NCI-H146 treated with DMSO at 0.1 percent for 48 hours (cell line): ENCODE data around the gene SRGN.
"Not testable (repeated sequence)": the region's sequence is repeated elsewhere in the genome, so short reads cannot be mapped to it uniquely, and the experiment has no call there.

Experiments used
- DNase-seq: peaks from one replicate; lab custom pipeline; 2025; ENCODE audit not compliant: unreplicated experiment; lab: John Stamatoyannopoulos, UW

Gene SRGN

DNA sequence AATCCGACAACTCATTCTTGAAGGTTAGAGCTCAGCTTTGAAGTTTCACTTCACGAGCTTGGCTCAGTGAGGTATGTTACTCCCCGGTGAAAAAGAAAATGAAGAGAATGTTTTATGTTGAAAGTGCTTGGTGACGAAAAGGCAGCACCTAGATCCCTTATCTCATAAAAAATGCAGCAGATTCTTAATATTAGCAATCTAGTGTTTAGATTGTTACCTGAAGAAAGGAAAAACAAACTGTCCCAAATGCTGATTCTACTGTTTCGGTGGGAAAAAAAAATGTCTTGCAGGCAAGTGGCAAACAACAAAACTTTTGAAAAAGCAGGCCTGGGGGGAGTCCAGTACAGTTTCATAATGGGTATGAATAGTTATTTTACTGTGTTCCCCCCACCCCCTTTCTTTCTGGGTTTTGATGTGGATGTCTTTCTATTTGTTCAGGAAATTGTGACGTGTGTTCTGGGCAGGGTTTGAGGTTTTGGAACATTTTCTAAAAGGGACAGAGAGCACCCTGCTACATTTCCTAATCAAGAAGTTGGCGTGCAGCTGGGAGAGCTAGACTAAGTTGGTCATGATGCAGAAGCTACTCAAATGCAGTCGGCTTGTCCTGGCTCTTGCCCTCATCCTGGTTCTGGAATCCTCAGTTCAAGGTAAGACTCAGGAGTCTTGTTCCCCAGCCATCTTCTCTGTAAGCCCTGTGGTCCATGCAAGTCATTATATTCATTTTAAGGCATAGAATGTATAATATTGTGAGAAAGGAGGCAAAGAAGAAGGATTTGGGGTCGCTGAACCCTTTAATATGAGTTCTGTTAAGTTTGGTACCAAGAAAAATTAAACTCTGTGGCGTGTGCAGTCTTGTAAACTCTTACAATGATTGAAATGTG, at the start of gene SRGN:
Gene SRGN, plus strand, starts transcription at position 514 of the 881 bp plus-strand sequence. Its CDS starts 55 bp downstream, at position 569.
- DNase-seq = no peak

- not testable (repeated sequence) for DNase-seq
Measured at GRCh38 chr10:69040904-69041303, 47.0 kb upstream of the SRGN start.

- no peak for DNase-seq
Measured at GRCh38 chr10:69042417-69042816, 45.5 kb upstream of the SRGN start.

DNA sequence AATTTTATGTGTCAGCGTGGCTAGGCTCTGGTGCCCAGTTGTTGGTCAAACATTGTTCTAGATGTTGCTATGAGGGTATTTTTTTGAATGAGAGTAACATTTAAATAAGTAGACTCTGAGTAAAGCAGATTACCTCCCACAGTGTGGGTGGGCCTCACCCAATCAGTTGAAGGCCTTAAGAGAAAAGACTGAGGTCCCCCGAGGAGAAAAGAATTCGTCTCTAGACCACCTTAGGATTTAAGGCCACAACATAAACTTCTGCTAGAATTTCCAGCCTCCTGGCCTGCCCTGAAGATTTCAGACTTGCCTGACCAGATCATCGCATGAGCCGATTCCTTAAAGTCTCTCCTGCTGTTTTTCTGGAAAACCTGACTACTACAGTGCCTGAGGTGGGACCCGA, 45.1 kb upstream of the SRGN start:
- no peak for DNase-seq

GRCh38 chr10:69043931-69044531, 43.9 kb upstream of the SRGN start:
- DNase-seq = no peak

GRCh38 chr10:69044546-69044945, 43.4 kb upstream of the SRGN start:
- no peak for DNase-seq

DNA sequence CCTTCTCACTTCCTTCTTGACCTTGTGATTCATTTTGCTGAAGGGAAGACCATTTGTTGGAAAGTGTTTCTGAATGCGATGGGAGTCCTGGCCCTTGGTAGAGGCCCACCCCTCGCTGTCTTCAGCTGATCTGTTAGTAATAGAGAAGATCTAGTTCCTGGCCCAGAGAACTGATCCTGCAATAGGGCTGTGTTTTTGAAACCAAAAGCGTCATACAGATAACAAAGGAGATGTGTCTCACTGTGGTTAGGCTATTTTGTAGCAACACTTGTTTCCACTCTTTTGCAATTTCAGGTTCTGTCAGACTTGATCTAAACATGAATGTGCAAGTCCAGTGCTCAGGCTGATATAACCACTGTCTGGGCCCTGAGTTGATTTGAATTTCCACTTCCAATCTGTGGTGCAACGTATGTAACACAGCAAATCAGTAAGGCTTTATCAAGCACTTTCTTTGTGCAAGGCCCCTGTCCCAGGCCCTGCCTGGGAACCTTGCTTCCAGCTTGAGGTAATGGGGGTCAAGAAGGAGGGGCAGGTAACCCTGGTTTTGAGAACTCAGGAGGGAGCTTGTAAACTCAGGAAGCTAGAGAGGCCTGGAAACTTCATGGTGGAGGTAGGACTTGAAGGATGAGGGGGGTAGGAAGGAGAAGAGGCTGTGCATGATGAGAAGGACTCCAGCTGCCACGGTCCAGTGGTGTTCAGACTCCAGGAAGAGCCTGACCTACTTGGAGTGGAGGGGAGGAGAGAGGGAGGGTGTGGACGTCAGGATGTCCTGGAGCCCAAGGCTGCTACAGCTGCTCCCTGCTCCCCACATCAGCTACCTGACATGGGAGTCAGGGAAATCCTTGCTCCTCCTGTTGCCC, 42.2 kb upstream of the SRGN start:
- no peak for DNase-seq

DNA sequence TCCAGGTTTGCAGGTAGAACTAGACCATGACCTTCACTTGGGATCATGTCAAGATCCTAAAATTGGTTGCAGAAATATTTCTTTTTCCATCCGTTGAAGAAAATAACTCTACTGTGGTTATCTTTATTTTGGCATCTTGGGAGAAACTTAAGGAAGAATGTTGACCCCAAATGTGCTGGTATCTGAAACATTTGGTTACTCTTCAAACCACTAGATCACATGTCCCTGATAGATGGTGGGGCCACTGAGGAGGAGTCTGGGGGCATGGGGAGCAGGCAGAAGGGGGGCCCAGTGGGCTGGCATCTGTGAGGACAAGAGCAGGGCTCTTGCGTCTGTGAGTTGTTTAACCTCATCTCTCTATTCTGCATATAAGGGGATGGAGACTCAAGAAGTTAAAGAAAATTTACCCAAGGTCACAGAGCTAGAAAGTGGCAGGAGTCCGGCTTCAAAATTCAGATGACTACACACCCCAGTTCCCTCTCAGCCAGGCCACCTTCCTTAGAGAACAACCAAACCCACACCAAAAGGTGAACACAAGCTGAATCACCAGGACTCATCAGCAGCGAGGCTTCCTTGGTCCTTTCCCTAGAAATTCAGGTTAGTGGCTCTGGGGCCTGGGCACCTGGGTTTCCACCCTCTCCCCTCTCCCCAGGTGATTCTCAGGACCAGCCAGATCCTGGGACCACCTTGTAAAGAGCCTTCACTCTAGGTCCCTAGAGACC, 40.6 kb upstream of the SRGN start:
- DNase-seq = no peak

DNA sequence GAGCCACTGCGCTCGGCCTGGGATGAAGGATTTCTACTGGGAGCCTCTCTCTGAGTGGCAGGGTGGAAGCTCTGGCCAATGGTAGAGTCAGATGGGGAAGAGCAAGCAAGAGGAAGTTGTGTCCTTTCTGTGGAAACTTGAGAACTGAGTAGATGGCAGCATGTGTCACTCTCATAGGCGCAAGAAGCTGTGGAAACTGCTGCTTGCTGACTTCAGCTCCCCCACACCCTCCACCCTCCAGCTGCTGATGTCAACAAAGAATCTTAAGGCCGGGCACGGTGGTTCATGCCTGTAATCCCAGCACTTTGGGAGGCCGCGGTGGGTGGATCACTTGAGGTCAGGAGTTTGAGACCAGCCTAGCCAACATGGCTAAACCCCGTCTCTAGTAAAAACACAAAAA, 39.8 kb upstream of the SRGN start:
- DNase-seq = no peak

DNA sequence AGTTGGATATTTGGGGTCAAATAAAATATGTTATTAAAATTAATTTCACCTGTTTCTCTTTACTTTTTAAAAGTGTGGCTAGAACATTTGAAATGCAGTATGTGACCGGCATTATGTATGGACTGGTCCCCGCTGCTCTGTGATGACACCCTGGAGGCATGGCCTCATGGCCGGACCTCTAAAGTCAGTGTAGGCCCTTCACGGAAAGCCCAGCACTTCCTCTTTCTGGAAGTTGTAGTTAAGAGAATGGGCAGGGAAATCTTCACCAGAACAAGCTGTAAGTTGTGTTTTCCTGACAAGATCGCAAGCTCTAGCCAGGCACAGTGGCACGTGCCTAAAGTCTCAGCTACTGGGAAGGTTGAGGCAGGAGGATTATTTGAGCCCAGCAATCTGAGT, 38.3 kb upstream of the SRGN start:
- no peak for DNase-seq

- DNase-seq = no peak
Measured at GRCh38 chr10:69051303-69051702, 36.6 kb upstream of the SRGN start.

DNA sequence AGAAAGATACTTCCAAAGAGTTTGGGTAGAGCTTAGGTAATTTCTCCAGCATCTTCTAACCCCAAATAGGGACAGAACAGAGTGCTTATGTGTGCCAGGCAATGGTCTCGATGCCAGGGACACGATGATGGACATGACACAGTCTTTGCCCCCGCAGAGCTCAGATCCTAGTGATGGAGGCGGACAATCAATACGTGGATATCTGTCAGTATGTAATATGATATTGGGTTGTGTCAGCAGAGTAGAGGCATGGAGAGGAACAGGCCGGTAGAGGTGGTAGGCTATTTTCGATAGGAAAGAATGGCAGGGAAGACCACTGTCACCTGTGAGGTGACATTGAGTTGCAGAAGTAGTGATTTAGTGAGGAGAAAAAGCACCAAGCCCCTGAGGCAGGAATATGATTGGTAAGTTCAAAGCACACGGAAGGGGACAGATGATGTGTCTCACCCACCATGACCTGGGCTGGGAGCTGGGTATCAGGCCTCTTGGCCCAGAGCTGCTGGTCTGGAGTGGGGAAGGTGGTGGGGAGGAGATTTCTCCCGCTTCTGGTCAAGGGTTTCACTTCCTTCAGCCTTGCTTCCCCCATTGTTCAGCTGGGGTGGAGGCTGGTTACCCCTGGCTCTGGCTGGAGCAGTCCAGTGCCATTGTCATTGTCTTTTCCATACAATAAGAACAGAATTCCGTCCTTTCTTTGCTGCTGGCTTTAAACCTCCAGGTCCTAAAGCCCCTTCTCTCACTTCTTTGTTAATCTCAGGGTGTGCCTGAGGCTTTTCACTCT, 36.0 kb upstream of the SRGN start:
- DNase-seq = no peak

DNA sequence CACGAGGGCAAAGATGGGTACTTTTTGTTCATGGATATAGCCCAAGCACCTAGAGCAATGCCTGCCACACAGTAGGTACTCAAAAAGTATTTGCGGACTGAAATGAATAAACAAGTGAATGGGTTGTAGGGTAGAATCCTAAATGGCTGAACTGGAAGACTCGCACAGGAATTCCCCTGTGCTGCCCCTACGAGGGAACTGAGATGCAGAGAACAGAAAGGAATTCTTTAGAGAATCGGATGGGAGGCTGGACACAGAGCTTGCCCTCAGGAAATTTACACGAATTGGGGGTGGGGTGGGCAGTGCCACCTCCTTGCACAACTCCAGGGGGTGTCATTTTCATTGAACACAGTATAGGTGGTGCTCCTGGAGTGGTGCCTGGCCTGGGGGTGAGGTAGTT, 35.2 kb upstream of the SRGN start:
- DNase-seq = no peak

DNA sequence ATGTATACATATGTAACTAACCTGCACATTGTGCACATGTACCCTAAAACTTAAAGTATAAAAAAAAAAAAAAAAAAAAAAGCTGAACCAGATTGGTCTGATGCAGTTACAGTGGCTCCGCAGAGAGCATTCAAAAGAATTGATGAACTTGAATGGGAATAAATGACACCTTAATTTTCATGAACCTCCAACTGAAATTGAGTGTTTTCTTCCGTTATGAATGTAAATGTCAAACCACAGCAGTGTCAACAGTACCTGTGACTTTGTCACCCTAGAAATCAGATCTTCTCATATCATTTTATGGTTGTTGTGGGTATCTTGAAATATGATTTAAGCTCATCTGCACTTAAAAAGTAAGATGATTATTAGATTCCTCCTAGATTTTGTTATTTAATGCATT, 32.7 kb upstream of the SRGN start:
- DNase-seq = no peak

GRCh38 chr10:69056129-69056528, 31.8 kb upstream of the SRGN start:
- no peak for DNase-seq

- DNase-seq = no peak
Measured at GRCh38 chr10:69056536-69057260, 31.2 kb upstream of the SRGN start.

GRCh38 chr10:69057261-69057950, 30.5 kb upstream of the SRGN start:
- DNase-seq = no peak

DNA sequence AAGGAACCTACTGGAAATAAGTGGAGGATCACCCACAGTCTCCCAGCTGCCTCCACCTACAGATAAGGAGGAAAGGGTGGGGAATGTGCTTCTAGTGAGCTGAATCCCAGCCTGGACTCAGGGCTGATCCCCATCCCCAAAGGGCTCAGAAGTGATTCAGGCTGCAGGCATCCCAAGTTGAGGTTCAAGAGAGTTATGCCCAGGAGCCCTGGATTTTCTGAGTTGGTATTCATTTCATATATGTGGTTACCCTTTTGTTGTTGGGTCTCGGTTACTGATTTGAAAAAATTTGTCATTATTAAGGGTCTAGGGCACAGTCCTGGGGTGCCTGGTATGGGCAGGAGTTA, 30.0 kb upstream of the SRGN start:
- DNase-seq = no peak

GRCh38 chr10:69060127-69060798, 27.6 kb upstream of the SRGN start:
- no peak for DNase-seq
